Left ventricle myocardium inferior (tissue), 1 donor: ENCODE measurements around the gene RANBP3. TPM values are rescaled to one million over a fixed set of nuclear protein-coding genes. Genes with fewer than 3 reads are reported as not detected.
"Not testable (repeated sequence)": the region's sequence is repeated elsewhere in the genome, so short reads cannot be mapped to it uniquely, and the experiment has no call there.

ENCODE experiments used
- DNase-seq: peaks from one replicate; pipeline ENCODE4 v3.0.0-alpha.2; 2020
- H3K27ac ChIP-seq: fragments of 200-600 bp; replicated peaks from 2 replicates; pipeline ENCODE4 v1.8.0; 2021
- H3K27me3 ChIP-seq: fragments of 200-600 bp; 2 replicates; pipeline ENCODE4 v1.8.0; 2021; ENCODE audit warnings: low read depth
- H3K36me3 ChIP-seq: fragments of 200-600 bp; 2 replicates; pipeline ENCODE4 v1.8.0; 2021
- H3K4me1 ChIP-seq: fragments of 200-600 bp; 2 replicates; pipeline ENCODE4 v1.8.0; 2021
- H3K4me3 ChIP-seq: fragments of 200-600 bp; 2 replicates; pipeline ENCODE4 v1.8.0; 2021; ENCODE audit warnings: mild to moderate bottlenecking, moderate library complexity
- H3K9me3 ChIP-seq: fragments of 200-600 bp; replicated peaks from 2 replicates; pipeline ENCODE4 v1.8.0; 2021
- intact Hi-C: fragments of 100-400 bp; cut with micrococcal nuclease; formaldehyde crosslinking; loops from one replicate; pipeline ENCODE4 v1.11.0; 2022
- long read RNA-seq: library from polyadenylated mRNA; unstranded; transcript quantifications from one replicate; pipeline ENCODE4 v2.0.0, GENCODE V29; 2021
- total RNA-seq: library from RNA; stranded (reverse); fragmentation: NEBNext Ultra II Directional; extraction: Animal tissue kit (Norgen Biotek cat#: 25700); gene quantifications from one replicate; pipeline ENCODE4 v1.2.1, GENCODE V29; 2021
- TF ChIP-seq, protein P1 (sequence below): fragments of 200-600 bp; IDR thresholded peaks from 2 replicates; pipeline ENCODE4 v1.8.0; 2021; ENCODE audit warnings: antibody characterized with exemption, mild to moderate bottlenecking, borderline replicate concordance
- donor health status: DM: no; HTN: yes; CAD: no; lungs with severe emphysema.

The RANBP3 gene, protein sequence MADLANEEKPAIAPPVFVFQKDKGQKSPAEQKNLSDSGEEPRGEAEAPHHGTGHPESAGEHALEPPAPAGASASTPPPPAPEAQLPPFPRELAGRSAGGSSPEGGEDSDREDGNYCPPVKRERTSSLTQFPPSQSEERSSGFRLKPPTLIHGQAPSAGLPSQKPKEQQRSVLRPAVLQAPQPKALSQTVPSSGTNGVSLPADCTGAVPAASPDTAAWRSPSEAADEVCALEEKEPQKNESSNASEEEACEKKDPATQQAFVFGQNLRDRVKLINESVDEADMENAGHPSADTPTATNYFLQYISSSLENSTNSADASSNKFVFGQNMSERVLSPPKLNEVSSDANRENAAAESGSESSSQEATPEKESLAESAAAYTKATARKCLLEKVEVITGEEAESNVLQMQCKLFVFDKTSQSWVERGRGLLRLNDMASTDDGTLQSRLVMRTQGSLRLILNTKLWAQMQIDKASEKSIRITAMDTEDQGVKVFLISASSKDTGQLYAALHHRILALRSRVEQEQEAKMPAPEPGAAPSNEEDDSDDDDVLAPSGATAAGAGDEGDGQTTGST
- 54.8 TPM for total RNA-seq
- long read RNA-seq, transcript RANBP3-220 (16 exons, 1,783 nt) = minor isoform, 9 of 60 reads
- long read RNA-seq, transcript RANBP3-201 (16 exons, 1,762 nt) = major isoform, 19 of 60 reads
- long read RNA-seq, partial matches to known transcripts = 13 of 60 reads
- long read RNA-seq, other reads (novel, unspliced or antisense) = 13 of 60 reads

DNA sequence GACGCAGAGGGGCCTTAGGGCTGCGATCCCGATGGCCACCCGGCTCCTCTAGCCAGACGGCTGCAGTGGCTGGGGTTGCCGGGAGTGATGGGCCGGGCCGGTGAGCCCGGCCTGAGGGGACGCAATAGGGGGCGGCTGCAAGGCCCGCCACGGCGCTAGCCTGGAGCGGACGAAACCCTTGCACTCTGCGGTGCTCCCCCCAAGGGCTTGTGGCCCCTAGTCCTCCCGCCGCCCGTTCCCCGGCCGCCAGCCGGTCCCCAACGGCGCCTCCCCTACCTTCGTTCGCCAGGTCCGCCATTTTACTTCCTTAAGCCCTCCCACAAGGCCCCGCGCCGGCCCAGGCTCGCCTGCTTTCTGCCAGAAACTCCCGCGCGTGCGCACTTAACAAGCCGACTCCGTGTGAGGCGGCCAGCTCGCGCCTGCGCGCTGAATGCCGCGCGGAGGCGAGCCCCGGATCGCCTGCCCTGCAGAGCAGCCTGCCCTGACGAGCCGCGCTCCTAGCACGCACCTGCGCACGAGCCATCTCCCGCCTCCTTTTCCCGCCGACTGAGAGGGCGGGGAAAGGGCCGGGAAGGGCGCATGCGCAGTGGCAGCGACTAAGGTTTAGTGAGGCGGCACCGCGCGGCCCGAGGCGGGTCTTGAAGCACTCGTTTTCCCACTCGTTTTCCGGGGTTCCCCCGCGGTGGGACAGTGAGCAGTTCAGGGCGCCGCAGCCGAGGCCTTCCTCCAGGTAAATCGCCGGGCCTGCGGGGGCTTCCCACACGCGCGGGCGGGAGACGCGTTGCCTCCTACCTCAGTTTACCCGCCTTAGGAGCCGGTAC is at the start of gene RANBP3:
TSS of gene RANBP3 (minus strand) at position 356 of the 821 bp plus-strand sequence. CDS start at position 298, 58 bp downstream.
- peaks cover 9% of the 10 kb centered on the region for H3K36me3 ChIP-seq
- peak within 1 kb of the TSS; percentile 95 for H3K27ac ChIP-seq
- peaks cover 60% of the 10 kb centered on the region for H3K4me1 ChIP-seq
- intact Hi-C loops = no loop called here
- DNase-seq = peak; percentile 99
- no peaks in the 10 kb centered on the region for H3K9me3 ChIP-seq
- H3K27me3 ChIP-seq = no peaks in the 10 kb centered on the region
- TF ChIP-seq, protein P1, sequence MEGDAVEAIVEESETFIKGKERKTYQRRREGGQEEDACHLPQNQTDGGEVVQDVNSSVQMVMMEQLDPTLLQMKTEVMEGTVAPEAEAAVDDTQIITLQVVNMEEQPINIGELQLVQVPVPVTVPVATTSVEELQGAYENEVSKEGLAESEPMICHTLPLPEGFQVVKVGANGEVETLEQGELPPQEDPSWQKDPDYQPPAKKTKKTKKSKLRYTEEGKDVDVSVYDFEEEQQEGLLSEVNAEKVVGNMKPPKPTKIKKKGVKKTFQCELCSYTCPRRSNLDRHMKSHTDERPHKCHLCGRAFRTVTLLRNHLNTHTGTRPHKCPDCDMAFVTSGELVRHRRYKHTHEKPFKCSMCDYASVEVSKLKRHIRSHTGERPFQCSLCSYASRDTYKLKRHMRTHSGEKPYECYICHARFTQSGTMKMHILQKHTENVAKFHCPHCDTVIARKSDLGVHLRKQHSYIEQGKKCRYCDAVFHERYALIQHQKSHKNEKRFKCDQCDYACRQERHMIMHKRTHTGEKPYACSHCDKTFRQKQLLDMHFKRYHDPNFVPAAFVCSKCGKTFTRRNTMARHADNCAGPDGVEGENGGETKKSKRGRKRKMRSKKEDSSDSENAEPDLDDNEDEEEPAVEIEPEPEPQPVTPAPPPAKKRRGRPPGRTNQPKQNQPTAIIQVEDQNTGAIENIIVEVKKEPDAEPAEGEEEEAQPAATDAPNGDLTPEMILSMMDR = no peak
- H3K4me3 ChIP-seq = peak within 1 kb of the TSS; percentile 100

DNA sequence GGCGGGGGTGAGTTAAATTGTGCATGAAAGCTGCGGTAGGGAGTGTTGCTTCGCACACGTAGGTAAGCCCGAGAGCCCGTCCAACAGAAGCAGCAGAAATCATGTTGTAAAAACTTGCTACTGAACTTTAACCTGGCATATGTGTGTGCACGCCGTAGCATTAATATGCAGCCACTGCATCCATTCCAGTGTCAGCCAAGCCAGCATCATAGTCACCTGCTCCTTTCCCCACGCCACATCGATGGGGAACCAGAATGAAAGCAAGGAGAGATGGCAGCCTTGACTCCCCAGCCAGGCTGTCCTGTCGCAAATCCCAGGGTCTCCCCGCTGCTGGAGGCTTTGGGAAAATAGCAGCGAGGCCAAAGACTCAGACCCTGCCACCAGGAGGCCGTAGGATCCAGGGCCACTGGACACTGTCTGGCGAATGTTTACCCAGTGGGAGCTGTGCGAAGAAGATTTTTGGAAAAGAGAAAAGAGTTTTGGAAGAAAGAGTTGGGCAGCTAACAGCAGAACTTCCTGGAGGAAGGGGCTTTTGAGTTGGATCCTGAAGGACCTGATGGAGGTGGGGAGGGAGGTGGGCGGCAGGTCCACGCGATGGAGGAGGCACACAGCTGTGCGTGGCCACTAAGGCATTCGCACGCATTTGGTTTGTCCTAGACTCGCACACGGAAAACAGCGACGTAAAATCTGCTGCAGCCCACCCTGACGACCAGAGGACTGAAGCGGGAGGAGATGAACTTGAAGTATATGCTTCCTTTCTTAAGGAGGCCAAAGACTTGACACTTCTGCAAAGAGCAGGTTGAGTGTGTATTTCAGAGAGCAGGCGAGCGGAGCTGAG is 48.7 kb upstream of the RANBP3 start:
- no peak overlapping the region for H3K4me3 ChIP-seq
- no peak for DNase-seq
- peaks cover 16% of the 10 kb centered on the region for H3K4me1 ChIP-seq
- H3K27me3 ChIP-seq = no peaks in the 10 kb centered on the region
- no peak overlapping the region for H3K27ac ChIP-seq
- H3K9me3 ChIP-seq = no peaks in the 10 kb centered on the region
- intact Hi-C loops = no loop called here
- TF ChIP-seq, protein P1 = no peak
- H3K36me3 ChIP-seq = peaks cover 14% of the 10 kb centered on the region

- not testable (repeated sequence) for DNase-seq, H3K4me3 ChIP-seq, H3K27ac ChIP-seq, H3K27me3 ChIP-seq, H3K9me3 ChIP-seq
- H3K4me1 ChIP-seq = peaks cover 16% of the 10 kb centered on the region
- intact Hi-C loops = loop anchor here (5.0 kb wide), 1 partner anchor 37 kb away; no protein-coding TSS in a partner anchor
- H3K36me3 ChIP-seq = peaks cover 17% of the 10 kb centered on the region
Observed at GRCh38 chr19:6024756-6025155, 46.8 kb upstream of the RANBP3 start.

- Histone ChIP-seq H3K4me3 (no peak overlapping the region), H3K36me3 (peaks cover 18% of the 10 kb centered on the region), H3K9me3 (no peaks in the 10 kb centered on the region), H3K27ac (no peak overlapping the region), H3K4me1 (peaks cover 16% of the 10 kb centered on the region), H3K27me3 (no peaks in the 10 kb centered on the region)
- TF ChIP-seq, protein P1 = no peak
- intact Hi-C loops = loop anchor here (5.0 kb wide), 1 partner anchor 37 kb away; no protein-coding TSS in a partner anchor
- DNase-seq = no peak
Observed at GRCh38 chr19:6023936-6024335, 46.0 kb upstream of the RANBP3 start.

- H3K27ac ChIP-seq = peak overlapping the region; percentile 14
- peaks cover 16% of the 10 kb centered on the region for H3K4me1 ChIP-seq
- DNase-seq = no peak
- H3K27me3 ChIP-seq = no peaks in the 10 kb centered on the region
- H3K4me3 ChIP-seq = no peak overlapping the region
- H3K9me3 ChIP-seq = no peaks in the 10 kb centered on the region
- intact Hi-C loops = loop anchor here (5.0 kb wide), 1 partner anchor 36 kb away; no protein-coding TSS in a partner anchor
- TF ChIP-seq, protein P1 = no peak
- H3K36me3 ChIP-seq = peaks cover 14% of the 10 kb centered on the region
Observed at GRCh38 chr19:6023085-6023682, 45.2 kb upstream of the RANBP3 start.
